HG03280 (cell line): Measurements from ENCODE around the gene PTTG1IP.

Source experiments
- ATAC-seq: cut with Tn5 transposase; IDR thresholded peaks from one replicate; pipeline ENCODE4 v1.9.1; 2021; ENCODE audit warnings: mild to moderate bottlenecking, moderate library complexity; ENCODE audit not compliant: unreplicated experiment

PTTG1IP gene

DNA sequence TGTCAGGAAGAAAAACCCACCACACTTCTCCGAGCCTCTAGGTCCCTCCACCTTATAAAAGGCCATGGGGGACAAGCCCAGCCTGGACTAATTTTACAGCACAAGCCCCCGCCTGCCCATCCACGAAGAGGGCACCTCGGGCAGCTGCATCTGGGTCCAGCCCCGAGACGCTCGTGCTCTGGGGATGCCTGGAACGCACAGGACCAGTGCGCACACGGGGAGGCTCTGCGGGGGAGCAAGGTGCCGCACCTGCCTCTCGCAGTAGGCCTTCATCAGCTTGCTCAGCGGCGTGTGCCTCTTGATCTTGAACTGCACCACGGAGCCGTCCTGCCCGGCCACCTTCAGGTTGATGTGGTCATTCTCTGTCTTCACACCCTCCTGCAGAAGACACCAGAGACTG, 59.8 kb downstream of the PTTG1IP start:
- ATAC-seq: no peak

DNA sequence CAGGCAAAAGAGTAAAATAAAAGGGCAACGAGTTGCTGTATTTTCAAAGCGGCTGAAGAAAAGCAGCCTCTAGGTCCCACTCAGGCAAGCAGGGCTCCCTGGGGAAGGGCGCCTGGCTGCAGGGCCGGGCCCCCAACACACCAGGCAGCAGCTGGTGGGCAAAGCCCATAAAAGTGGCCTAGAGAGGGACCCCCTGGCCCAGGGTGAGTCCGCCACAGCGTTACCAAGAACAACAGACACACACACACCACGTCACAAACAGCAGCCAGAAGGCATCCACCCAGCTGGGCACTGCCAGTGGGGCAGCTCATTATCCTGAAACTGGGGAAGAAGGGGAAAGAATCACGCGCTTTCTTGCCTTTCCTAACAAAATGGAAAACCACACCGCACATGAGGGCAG, 60.3 kb downstream of the PTTG1IP start:
- ATAC-seq: no peak

DNA sequence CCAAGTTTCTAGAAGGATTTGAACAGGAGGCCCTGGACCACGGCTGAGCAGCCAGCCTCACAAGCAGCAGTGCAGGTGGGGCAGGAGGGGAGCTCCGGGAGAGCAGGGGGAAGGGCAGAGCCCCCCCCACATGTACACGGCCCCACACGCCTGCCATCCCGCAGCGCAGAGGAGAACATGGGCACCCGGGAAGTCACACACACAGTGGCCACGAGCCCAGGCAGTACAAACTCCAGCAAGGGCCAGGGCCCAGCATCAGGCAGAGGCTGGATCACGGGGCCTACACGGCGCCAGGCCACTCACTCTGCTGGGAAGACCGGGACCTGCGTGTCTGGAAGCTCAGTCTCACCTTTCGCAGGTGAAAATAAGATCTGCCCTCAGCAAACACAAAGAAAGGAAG, 60.9 kb downstream of the PTTG1IP start:
- no peak for ATAC-seq

DNA sequence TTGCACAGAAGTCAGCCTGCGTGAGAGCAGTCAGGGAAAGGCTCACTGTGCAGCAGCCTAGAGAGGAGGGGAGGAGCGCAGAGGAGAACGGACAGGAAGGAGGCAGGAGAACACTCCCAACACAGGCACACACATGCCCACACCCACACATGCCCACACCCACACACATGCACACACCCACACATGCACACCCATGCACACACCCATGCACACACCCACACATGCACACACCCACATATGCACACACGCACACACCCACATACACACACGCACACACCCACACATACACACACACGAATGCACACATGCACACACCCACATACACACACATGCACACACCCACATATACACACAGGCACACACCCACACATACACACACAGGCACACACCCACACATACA, 62.7 kb downstream of the PTTG1IP start:
- no peak for ATAC-seq

DNA sequence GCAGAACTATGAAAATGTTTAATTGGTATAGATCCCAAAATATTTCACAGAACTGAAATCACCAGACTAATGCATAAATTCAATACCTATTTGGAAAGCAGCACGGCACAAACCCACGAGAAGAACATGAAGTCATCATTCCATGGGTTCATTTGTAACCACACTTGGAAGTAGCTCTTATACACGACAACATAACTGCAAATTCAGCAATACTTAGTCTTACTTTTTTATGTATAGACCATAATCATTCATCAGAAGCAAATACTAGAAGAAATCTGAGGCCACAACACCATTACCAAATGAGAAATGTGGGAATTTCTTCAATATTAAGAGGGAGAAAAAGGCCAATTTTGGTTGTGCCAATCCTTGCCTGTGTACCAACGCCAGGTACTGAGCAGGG, 67.6 kb downstream of the PTTG1IP start:
- no peak for ATAC-seq

DNA sequence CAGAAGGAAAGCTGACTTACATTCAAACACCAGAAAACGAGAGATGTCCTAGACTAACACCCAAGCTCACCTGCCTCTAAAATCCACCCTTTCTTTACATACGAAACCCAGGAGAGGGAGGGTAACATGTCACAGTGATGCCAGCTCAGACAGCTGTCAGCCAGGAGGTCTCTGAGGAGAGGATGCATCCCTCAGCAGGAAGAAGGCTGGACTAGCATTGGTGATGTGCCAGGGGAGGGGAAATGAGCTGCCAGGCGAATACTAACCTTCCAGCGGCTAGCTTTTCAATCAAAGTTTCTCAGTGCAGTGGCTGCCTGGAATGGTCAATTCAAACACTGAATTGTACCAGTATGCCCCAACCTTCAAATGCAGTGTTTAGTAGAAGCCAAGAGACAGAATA, 68.3 kb downstream of the PTTG1IP start:
- no peak for ATAC-seq

DNA sequence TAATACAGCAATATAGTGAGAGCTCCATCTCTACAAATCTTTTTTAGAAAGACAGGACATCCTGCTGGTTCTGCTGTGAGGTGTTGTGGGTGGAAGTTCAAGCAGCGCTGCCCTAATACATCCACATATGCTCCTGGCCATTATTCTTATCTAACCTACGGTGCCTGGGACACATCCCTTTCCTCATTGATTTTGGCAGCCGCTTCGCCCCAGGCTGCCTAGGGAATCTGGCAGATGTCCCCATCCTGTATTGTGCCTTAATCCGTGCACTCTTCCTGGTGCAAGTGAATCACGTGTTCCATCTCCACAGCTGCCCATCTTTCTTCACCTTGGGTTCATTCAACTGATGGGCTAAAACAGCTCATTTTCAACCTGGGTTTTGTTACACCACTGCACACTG, 68.7 kb downstream of the PTTG1IP start:
- no peak for ATAC-seq

DNA sequence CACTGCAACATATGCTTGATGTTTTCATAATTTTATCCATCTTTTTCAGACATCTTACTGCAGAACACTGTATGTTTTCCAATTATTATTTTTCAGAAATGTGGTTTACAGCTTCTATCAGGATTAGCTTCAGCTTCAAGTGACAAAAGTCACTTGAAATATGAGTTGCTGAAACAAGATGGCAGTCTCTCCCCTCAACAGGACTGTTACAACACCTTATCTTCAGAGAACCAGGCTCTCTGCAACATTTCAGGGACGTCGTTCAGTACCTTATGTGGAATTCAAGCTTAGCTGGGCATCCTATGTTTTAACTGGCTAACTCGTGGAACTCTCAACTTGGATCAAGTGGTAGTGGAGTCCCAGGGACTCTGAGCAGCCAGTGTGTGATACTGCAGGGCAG, 69.8 kb downstream of the PTTG1IP start:
- ATAC-seq: no peak

DNA sequence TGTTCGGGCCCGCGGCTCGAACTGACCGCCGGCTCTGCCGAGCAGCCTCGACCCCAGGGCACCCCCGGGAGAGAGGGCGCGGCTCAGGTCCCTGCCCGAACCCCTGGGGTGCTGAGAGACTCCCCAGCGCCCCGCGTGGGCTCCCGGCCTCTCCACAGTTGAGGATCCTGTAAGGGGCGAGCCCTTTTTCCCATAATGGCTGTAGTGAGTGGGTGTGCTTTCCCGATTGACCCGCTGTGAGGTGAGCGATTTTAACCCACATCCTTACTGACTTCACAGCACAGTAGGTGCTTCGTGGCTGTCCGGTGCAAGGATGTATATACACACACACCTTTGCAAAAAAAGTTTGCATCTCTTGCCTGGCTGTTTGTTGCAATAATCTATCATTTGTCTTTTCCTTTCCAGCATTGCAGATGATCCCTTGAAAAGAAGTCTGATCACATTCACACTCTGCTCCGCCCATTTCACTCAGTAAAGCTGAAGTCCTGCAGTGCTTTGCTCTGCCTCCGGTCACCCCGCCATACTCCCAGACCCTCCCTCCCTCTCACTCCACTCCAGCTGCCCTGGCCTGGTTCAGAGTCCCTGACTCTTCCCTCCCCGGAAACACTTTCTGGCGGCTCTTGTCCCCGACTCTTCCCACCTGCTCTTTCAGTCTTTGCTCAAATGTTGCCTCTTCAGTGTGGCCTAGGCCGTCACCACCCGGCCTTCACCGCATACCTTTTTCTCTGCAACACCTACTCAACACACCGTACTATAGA, 70.9 kb downstream of the PTTG1IP start:
- ATAC-seq: peak; percentile 25

DNA sequence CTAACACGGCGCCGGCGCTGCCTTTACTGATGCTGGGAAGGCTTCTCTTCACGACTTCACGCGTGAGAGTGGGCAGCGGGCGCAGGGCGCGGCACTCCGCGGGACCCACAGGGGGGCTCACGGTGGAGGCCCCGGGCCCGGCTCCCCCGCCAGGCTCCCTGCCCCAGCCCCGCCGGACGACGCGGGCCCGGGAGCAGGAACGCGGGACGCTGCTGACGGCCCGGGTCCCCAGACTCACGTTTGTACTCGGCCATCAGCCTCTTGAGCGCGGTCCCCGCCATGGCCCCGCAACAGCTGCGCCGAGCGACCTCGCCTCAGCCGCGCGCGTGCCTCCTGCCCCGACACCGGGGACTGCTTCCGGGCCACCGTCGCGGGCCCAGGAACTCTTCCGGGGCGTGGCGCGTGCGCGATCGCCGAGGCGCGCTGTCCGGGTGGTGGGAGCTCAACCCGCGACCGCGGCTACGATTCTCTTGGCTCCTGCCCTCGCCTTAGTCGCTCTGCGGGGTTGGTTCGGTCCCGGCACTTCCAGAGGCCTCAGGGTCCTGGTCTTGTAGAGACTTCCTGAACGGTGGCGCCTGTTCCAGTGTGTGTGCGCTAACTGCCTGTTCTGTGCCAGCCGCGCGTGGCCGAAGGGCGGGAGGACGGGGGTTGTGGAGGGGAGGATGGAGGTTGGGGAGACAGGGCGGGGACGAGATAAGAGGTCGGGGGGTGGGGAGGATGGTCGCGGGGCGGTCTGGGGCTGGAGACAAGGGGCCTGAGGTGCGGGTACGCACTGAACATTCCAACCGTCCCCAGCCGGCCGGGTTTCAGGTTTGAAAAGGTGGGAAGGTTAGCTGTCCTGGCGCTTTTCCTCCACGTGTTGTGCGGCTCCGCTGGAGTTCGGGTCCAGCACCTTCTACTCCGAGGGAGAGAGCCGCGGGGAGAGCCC, 71.8 kb downstream of the PTTG1IP start, which contains the start of gene UBE2G2:
Gene UBE2G2 (minus strand): TSS at position 353 of the 928 bp plus-strand sequence. CDS start 72 bp downstream, at position 281.
- ATAC-seq: peak; percentile 81

DNA sequence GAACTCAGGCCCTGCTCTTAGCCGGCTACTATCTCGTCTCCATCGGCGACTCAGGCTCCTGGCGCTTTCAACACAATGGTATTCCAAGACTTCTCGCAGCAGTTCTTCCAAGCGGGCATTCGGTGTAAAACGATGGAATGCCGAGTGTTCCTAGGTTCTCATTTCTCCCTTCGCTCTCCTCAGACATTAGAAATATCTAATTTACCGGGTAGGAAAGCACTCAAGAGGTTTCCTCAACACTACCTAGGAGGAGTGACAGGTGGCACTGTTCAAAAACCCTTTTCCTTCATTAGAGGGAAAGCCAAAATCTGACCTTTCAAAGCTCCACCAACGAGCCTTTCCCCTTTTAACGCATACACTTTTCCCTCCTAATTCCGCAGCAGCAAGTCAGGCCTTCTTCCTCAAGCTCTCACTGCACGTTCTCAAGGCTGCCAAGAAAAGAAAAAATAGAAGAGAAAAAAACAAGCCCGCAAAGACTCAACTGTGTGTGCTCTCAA, 72.5 kb downstream of the PTTG1IP start:
- ATAC-seq: peak; percentile 29

DNA sequence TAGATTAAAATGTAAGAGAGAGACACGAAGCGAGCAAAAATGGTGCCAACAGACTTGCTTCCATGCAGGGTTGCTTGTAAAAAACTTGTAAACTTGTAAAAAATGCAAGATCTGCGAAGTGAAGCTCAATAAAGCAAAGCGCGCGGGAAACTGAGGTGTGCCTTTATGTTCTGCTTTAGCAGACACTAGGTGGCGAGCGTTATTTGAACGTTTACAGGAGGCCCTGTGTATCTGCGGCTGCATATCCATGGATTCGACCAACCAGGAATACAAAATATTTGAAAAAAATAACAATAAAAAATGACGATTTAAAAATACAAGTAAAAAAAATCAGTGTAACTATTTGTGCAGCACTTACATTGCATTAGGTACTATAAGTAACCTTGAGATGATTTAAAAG, 73.4 kb downstream of the PTTG1IP start:
- ATAC-seq: no peak

DNA sequence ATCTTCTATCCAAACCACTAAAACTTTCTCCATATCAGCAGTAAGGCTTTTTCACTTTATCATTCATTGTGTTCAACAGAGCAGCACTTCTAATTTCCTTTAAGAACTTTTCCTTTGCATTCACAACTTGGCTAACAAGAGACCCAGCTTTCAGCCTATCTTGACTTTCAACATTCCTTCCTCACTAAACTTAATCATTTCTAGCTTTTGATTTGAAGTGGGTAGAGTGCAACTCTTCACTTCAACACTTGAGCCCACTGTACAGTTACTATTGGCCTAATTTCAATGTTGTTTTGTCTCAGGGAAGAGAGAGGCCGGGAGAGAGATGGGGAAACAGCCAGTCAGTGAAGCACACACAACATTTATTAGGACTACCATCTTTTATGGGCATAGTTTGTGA, 73.8 kb downstream of the PTTG1IP start:
- no peak for ATAC-seq
